Measurements from ENCODE around the gene ACTRT2.

DNA sequence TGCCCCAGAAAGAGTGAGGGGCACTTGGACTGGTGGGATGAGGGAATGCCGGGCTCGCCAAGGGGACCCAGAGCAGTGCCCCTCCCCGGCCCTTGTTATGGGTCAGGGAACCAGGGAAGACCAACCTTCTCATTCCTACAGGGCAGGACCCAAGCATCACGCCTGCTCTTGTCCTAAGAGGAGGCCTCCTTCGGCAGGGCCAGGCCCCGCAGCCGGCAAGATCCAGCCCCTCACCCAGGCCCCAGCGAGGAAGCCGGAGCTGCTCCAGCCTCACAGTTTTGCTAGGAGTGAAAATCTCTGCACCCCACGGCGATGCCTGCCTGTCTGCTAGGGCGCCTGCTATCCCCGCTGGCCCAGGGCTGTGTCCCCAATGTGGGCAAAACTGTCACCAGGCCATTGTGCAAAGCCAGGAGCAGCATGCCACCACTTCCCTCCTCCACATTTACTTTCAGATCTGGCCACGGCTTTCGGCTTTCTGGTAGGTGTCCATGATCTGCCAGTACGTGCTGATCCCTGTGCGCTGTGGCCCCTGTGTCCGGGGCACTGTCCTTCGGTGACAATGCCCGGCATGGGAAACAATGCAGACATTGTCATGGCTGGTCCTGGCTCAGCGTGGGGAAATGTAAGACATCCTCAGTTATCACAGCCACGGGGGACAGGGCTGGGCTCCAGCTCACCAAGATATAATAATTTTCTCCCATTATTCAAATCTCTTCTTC, 9.6 kb downstream of the ACTRT2 start:
- no peak for TF ChIP-seq POLR2AphosphoS5 (IDR thresholded peaks at IDR 0.05; ENCODE audit: low read depth, low read length)
- TF ChIP-seq POLR2A (IDR thresholded peaks at IDR 0.05; ENCODE audit: low read depth, low read length) = no peak
- no peak for TF ChIP-seq PAX5 (IDR thresholded peaks at IDR 0.05; ENCODE audit: insufficient read depth, low read length, severe bottlenecking)
- no peak for TF ChIP-seq TAF1 (IDR thresholded peaks at IDR 0.05; ENCODE audit: low read depth, low read length)
- TF ChIP-seq SPI1 (IDR thresholded peaks at IDR 0.05; ENCODE audit: low read depth, low read length) = no peak
